PC-9 (cell line): ENCODE measurements around the gene WFDC1. TPM values are rescaled to one million over a fixed set of nuclear protein-coding genes. Genes with fewer than 3 reads are reported as not detected.

Experiments used
- BruUV-seq: library from RNA; stranded (reverse); fragments of 400-500 nt; replicated peaks from 2 replicates; lab custom pipeline; 2021; lab: Mats Ljungman, UMichigan
- CTCF ChIA-PET: fragments of 300-600 bp; sonication (Branson Sonifier 250); formaldehyde crosslinking; loops from one replicate; lab custom pipeline; 2022; ENCODE audit warnings: antibody characterized with exemption; lab: Charles Lee
- POLR2A ChIA-PET: fragments of 300-600 bp; sonication (Branson Sonifier 250); formaldehyde crosslinking; loops from one replicate; lab custom pipeline; 2022; ENCODE audit warnings: antibody characterized with exemption; ENCODE audit not compliant: unreplicated experiment; lab: Charles Lee
- DNase-seq, 2 experiments: peaks; one replicate each; pipeline versions ENCODE4 v3.0.0 to v3.0.0-alpha.2; 2015 to 2022; ENCODE audit warnings: mixed read lengths in 1 of 2
- H2AFZ ChIP-seq: fragments of 200-600 bp; sonication (generic); 2 replicates; pipeline ENCODE4 v1.8.1; 2017; ENCODE audit warnings: antibody characterized with exemption
- H3F3A ChIP-seq: fragments of 200-600 bp; sonication (generic); 2 replicates; pipeline ENCODE4 v1.8.1; 2017; ENCODE audit warnings: antibody characterized with exemption, mild to moderate bottlenecking, low read depth; ENCODE audit not compliant: insufficient read depth
- H3K27ac ChIP-seq: fragments of 200-600 bp; sonication (generic); 2 replicates; pipeline ENCODE4 v1.6.1; 2016; ENCODE audit warnings: mixed run types
- H3K27me3 ChIP-seq: fragments of 200-600 bp; sonication (generic); 2 replicates; pipeline ENCODE4 v1.6.1; 2016; ENCODE audit warnings: low read depth, mixed run types; ENCODE audit not compliant: insufficient read depth
- H3K36me3 ChIP-seq: fragments of 200-600 bp; sonication (generic); 2 replicates; pipeline ENCODE4 v1.6.1; 2016; ENCODE audit warnings: low read depth, mixed run types
- H3K4me1 ChIP-seq: fragments of 200-600 bp; sonication (generic); replicated peaks from 2 replicates; pipeline ENCODE4 v1.6.1; 2016; ENCODE audit warnings: mixed run types; ENCODE audit not compliant: insufficient read depth
- H3K4me2 ChIP-seq: fragments of 200-600 bp; sonication (generic); 2 replicates; pipeline ENCODE4 v1.6.1; 2017; ENCODE audit warnings: mixed run types
- H3K4me3 ChIP-seq: fragments of 200-600 bp; sonication (generic); 2 replicates; pipeline ENCODE4 v1.6.1; 2016; ENCODE audit warnings: mixed run types
- H3K79me2 ChIP-seq: fragments of 200-600 bp; sonication (generic); 2 replicates; pipeline ENCODE4 v1.6.1; 2017; ENCODE audit warnings: low read depth, mixed run types
- H3K9me2 ChIP-seq: fragments of 200-600 bp; sonication (generic); 2 replicates; pipeline ENCODE4 v1.8.1; 2017; ENCODE audit warnings: mild to moderate bottlenecking; ENCODE audit not compliant: insufficient read depth
- H3K9me3 ChIP-seq: fragments of 200-600 bp; sonication (generic); 2 replicates; pipeline ENCODE4 v1.8.1; 2016; ENCODE audit warnings: low read depth; ENCODE audit not compliant: insufficient read depth
- H4K20me1 ChIP-seq: fragments of 200-600 bp; sonication (generic); 2 replicates; pipeline ENCODE4 v1.8.1; 2017; ENCODE audit not compliant: insufficient read depth
- EZH2 ChIP-seq: fragments of 200-600 bp; sonication (generic); IDR thresholded peaks from 2 replicates; pipeline ENCODE4 v1.8.0; 2017; ENCODE audit warnings: antibody characterized with exemption, low read depth
- intact Hi-C: fragments of 100-400 bp; cut with micrococcal nuclease; formaldehyde crosslinking; loops from one replicate; pipeline ENCODE4 v1.10.0; 2022; ENCODE audit not compliant: unreplicated experiment
- total RNA-seq: library from RNA; stranded (reverse); gene quantifications from 2 replicates; pipeline ENCODE4 v1.2.3, GENCODE V29; 2021
- TF ChIP-seq, protein P1 (sequence below): fragments of 200-600 bp; sonication (generic); conservative IDR thresholded peaks from 2 replicates; pipeline ENCODE4 v1.6.1; 2017; ENCODE audit warnings: mixed run types, antibody characterized with exemption, mild to moderate bottlenecking, moderate library complexity

The WFDC1 gene
- total RNA-seq, 1 experiment from 2014 or later: not detected

DNA sequence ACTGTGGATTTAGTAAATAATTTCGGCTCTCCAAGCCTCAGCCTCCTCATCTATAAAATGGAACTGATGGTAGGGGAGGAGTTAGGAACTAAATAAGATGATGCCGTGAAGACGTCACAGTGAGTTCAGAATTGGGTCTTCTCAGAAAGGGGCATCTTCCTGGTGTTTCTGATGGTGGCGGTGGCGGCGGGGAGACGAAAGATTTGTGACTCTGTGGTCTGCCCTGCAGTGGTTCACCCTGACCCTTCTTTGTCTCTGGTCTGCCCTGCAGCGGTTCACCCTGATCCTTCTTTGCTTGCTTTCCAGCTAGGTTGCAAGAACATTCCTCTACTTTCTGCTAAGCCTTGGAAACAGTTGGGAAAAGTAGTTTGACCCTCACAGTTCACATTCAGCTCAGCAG, 34.3 kb downstream of the WFDC1 start:
- POLR2A ChIA-PET: no interaction called here
- intact Hi-C loops: no loop called here

GRCh38 chr16:84329843-84330684, 35.4 kb downstream of the WFDC1 start:
- Histone ChIP-seq H2AFZ (no peak overlapping the region), H3K4me1 (no peaks in the 10 kb centered on the region), H4K20me1 (no peaks in the 10 kb centered on the region), H3K79me2 (no peaks in the 10 kb centered on the region), H3K36me3 (no peaks in the 10 kb centered on the region), H3K4me2 (no peak overlapping the region), H3F3A (no peaks in the 10 kb centered on the region), H3K9me2 (no peaks in the 10 kb centered on the region), H3K27me3 (no peaks in the 10 kb centered on the region; the same call in 1 of the 2 replicates), H3K9me3 (no peaks in the 10 kb centered on the region), H3K4me3 (no peak overlapping the region), H3K27ac (no peak overlapping the region)
- TF ChIP-seq, protein P1, sequence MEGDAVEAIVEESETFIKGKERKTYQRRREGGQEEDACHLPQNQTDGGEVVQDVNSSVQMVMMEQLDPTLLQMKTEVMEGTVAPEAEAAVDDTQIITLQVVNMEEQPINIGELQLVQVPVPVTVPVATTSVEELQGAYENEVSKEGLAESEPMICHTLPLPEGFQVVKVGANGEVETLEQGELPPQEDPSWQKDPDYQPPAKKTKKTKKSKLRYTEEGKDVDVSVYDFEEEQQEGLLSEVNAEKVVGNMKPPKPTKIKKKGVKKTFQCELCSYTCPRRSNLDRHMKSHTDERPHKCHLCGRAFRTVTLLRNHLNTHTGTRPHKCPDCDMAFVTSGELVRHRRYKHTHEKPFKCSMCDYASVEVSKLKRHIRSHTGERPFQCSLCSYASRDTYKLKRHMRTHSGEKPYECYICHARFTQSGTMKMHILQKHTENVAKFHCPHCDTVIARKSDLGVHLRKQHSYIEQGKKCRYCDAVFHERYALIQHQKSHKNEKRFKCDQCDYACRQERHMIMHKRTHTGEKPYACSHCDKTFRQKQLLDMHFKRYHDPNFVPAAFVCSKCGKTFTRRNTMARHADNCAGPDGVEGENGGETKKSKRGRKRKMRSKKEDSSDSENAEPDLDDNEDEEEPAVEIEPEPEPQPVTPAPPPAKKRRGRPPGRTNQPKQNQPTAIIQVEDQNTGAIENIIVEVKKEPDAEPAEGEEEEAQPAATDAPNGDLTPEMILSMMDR: no peak
- TF ChIP-seq EZH2: no peak
- ChIA-PET CTCF (no interaction called here), POLR2A (no interaction called here)
- no TSS peak for BruUV-seq
- intact Hi-C loops: no loop called here
- no peak for DNase-seq

More for the DNA sequence above, 34.3 kb downstream of the WFDC1 start:
- Histone ChIP-seq H3K36me3 (no peaks in the 10 kb centered on the region), H3K4me3 (no peak overlapping the region), H3K9me3 (no peaks in the 10 kb centered on the region), H2AFZ (no peak overlapping the region), H3F3A (no peaks in the 10 kb centered on the region), H3K27me3 (no peaks in the 10 kb centered on the region; the same call in 1 of the 2 replicates), H3K4me2 (no peak overlapping the region), H3K9me2 (no peaks in the 10 kb centered on the region), H3K27ac (no peak overlapping the region), H3K79me2 (no peaks in the 10 kb centered on the region), H3K4me1 (no peaks in the 10 kb centered on the region), H4K20me1 (no peaks in the 10 kb centered on the region)
- TF ChIP-seq, protein P1: no peak
- no peak for TF ChIP-seq EZH2
- CTCF ChIA-PET: no interaction called here
- no peak for DNase-seq
- no TSS peak for BruUV-seq

DNA sequence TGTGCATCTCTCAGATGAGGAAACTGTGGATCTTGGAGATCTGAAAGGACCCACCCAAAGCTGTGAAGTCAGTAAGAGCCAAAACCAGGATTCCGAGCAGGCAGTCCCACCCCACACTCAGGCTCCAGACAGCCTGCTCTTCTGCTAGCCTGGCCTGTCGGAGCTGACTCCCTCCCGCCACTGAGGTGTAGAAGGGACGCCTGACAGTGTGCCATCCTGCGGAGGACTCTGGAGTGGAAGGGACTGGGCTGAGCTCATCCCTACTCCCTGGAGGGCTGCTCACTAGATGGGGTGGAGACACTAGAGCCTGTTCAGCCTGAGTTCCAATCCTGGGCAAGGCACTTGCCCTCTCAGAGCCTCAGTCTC, 36.0 kb downstream of the WFDC1 start:
- Histone ChIP-seq H3K79me2 (no peaks in the 10 kb centered on the region), H3K4me2 (no peak overlapping the region), H3K9me3 (no peaks in the 10 kb centered on the region), H3K36me3 (no peaks in the 10 kb centered on the region), H3K9me2 (no peaks in the 10 kb centered on the region), H3K4me3 (no peak overlapping the region), H4K20me1 (no peaks in the 10 kb centered on the region), H3K4me1 (no peaks in the 10 kb centered on the region), H2AFZ (no peak overlapping the region), H3K27me3 (no peaks in the 10 kb centered on the region; the same call in 1 of the 2 replicates), H3F3A (no peaks in the 10 kb centered on the region), H3K27ac (no peak overlapping the region)
- intact Hi-C loops: no loop called here
- ChIA-PET CTCF (interaction anchor here (0.6 kb wide), 1 partner anchor 19 kb away, joined by 4 read pairs; no protein-coding TSS in a partner anchor), POLR2A (no interaction called here)
- TF ChIP-seq EZH2: no peak
- TF ChIP-seq, protein P1: no peak
- no peak for DNase-seq
- no TSS peak for BruUV-seq
